Fibroblast of skin of left quadriceps (primary cell): ENCODE data around the gene RNU5D-1.
A peak's percentile ranks its signal among the peaks of the same experiment; 100 is the strongest.
"Not testable (repeated sequence)": the region's sequence is repeated elsewhere in the genome, so short reads cannot be mapped to it uniquely, and the experiment has no call there.

Experiments
- DNase-seq, 2 experiments: peaks; one replicate each; pipeline ENCODE4 v3.0.0-alpha.2; 2013; ENCODE audit warnings: low read depth in 2 of 2

RNU5D-1 gene

GRCh38 chr1:44730741-44731512 is at the start of gene RNU5D-1:
TSS of gene RNU5D-1 (minus strand) at chr1:44731170.
- DNase-seq = peak; percentile 95 to 97

GRCh38 chr1:44780583-44781121 is 49.7 kb upstream of the RNU5D-1 start:
- no peak for DNase-seq

GRCh38 chr1:44778705-44779576 is 48.0 kb upstream of the RNU5D-1 start:
- no peak for DNase-seq

- no peak for DNase-seq
Observed at GRCh38 chr1:44777969-44778635, 47.1 kb upstream of the RNU5D-1 start.

- DNase-seq = no peak
Observed at GRCh38 chr1:44777547-44777946, 46.6 kb upstream of the RNU5D-1 start.

- DNase-seq = no peak
Observed at GRCh38 chr1:44776730-44777068, 45.7 kb upstream of the RNU5D-1 start.

GRCh38 chr1:44775930-44776729 is 45.2 kb upstream of the RNU5D-1 start:
- DNase-seq = no peak

- peak; percentile 83 to 89 for DNase-seq
Observed at GRCh38 chr1:44775078-44775929, 44.3 kb upstream of the RNU5D-1 start, which contains the start of gene RPS8. TSS of gene RPS8 (plus strand) at chr1:44775540. CDS start at chr1:44775597, 57 bp downstream.

- not testable (repeated sequence) for DNase-seq
Observed at GRCh38 chr1:44766421-44766820, 35.5 kb upstream of the RNU5D-1 start.

GRCh38 chr1:44760876-44761275 is 29.9 kb upstream of the RNU5D-1 start:
- DNase-seq = no peak

GRCh38 chr1:44759077-44759476 is 28.1 kb upstream of the RNU5D-1 start:
- DNase-seq = no peak

- DNase-seq = no peak
Observed at GRCh38 chr1:44757420-44757819, 26.4 kb upstream of the RNU5D-1 start.

- no peak for DNase-seq
Observed at GRCh38 chr1:44747878-44748277, 16.9 kb upstream of the RNU5D-1 start.

- no peak for DNase-seq
Observed at GRCh38 chr1:44743211-44743610, 12.2 kb upstream of the RNU5D-1 start.

- no peak for DNase-seq
Observed at GRCh38 chr1:44740179-44740617, 9.2 kb upstream of the RNU5D-1 start.

- peak; percentile 94 for DNase-seq
Observed at GRCh38 chr1:44739307-44740178, 8.6 kb upstream of the RNU5D-1 start, which contains the start of gene KIF2C. TSS of gene KIF2C (plus strand) at chr1:44739837. CDS start at chr1:44739933, 96 bp downstream.

- DNase-seq = not testable (repeated sequence)
Observed at GRCh38 chr1:44738953-44739306, 8.0 kb upstream of the RNU5D-1 start.

GRCh38 chr1:44735992-44736391 is 5.0 kb upstream of the RNU5D-1 start:
- no peak for DNase-seq

GRCh38 chr1:44733784-44734183 is 2.8 kb upstream of the RNU5D-1 start:
- DNase-seq = no peak
